B cell (primary cell): Measurements from ENCODE around the gene TSEN15.

Experiments used
- EZH2 ChIP-seq: IDR thresholded peaks from 2 replicates; pipeline ENCODE4 v1.6.1; 2012; ENCODE audit warnings: borderline replicate concordance, low read depth, mild to moderate bottlenecking, moderate library complexity, low read length; ENCODE audit not compliant: insufficient read depth, poor library complexity, severe bottlenecking
- TF ChIP-seq, protein P1 (sequence below): fragments of 200-600 bp; IDR thresholded peaks from one replicate; pipeline ENCODE4 v1.8.0; 2022; ENCODE audit warnings: antibody characterized with exemption, mild to moderate bottlenecking

DNA sequence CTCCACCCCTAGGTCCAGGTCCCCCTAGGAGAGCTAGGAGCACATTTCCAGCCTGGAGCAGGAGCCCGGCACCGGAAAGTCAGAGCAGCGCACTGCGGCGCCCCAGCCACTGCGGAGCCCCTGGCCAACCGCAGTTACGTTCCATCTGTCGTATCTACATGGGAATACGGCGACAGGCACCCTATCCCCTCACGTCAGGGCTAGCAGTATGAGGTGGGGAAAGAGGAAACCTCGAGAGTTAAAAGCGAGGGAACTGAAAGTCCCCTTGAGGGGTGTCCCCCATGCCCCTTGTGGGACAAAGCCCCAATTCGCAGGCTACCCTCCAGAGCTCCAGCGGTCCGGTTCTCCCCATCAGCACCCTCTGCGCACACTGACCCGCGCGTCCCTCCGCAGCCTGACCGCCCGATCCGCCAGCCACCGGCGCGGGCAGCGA is 15.0 kb upstream of the TSEN15 start:
- TF ChIP-seq EZH2 = no peak
- TF ChIP-seq, protein P1, sequence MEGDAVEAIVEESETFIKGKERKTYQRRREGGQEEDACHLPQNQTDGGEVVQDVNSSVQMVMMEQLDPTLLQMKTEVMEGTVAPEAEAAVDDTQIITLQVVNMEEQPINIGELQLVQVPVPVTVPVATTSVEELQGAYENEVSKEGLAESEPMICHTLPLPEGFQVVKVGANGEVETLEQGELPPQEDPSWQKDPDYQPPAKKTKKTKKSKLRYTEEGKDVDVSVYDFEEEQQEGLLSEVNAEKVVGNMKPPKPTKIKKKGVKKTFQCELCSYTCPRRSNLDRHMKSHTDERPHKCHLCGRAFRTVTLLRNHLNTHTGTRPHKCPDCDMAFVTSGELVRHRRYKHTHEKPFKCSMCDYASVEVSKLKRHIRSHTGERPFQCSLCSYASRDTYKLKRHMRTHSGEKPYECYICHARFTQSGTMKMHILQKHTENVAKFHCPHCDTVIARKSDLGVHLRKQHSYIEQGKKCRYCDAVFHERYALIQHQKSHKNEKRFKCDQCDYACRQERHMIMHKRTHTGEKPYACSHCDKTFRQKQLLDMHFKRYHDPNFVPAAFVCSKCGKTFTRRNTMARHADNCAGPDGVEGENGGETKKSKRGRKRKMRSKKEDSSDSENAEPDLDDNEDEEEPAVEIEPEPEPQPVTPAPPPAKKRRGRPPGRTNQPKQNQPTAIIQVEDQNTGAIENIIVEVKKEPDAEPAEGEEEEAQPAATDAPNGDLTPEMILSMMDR = no peak
